H9 (cell line): ENCODE measurements around the gene AMPD2. TPM values are rescaled to one million over a fixed set of nuclear protein-coding genes. Genes with fewer than 3 reads are reported as not detected.

ENCODE experiments used
- DNase-seq: peaks from one replicate; pipeline ENCODE4 v3.0.0-alpha.2; 2017
- H2AFZ ChIP-seq: one replicate; pipeline ENCODE4 v1.6.1; 2013; ENCODE audit warnings: mild to moderate bottlenecking, low read length, control low read depth, moderate library complexity
- H2AK5ac ChIP-seq: 2 replicates; pipeline ENCODE4 v1.6.1; 2013; ENCODE audit warnings: low read length, control low read depth, mixed read lengths; ENCODE audit not compliant: insufficient read length
- H2BK120ac ChIP-seq: one replicate; pipeline ENCODE4 v1.6.1; 2013; ENCODE audit warnings: low read depth, mild to moderate bottlenecking, low read length, control low read depth, inconsistent platforms; ENCODE audit not compliant: poor library complexity, severe bottlenecking
- H2BK12ac ChIP-seq: 2 replicates; pipeline ENCODE4 v1.6.1; 2013; ENCODE audit warnings: low read length, control low read depth, mixed read lengths, low read depth; ENCODE audit not compliant: insufficient read length
- H2BK15ac ChIP-seq: 2 replicates; pipeline ENCODE4 v1.6.1; 2013; ENCODE audit warnings: low read depth, low read length, control low read depth
- H2BK20ac ChIP-seq: one replicate; pipeline ENCODE4 v1.6.1; 2013; ENCODE audit warnings: low read depth, mild to moderate bottlenecking, low read length, control low read depth, inconsistent platforms; ENCODE audit not compliant: poor library complexity, severe bottlenecking
- H2BK5ac ChIP-seq: 2 replicates; pipeline ENCODE4 v1.6.1; 2013; ENCODE audit warnings: low read length, control low read depth, mixed read lengths; ENCODE audit not compliant: insufficient read length
- H3K14ac ChIP-seq: 2 replicates; pipeline ENCODE4 v1.6.1; 2013; ENCODE audit warnings: low read length, control low read depth; ENCODE audit not compliant: insufficient read depth
- H3K18ac ChIP-seq: 2 replicates; pipeline ENCODE4 v1.6.1; 2013; ENCODE audit warnings: low read depth, mild to moderate bottlenecking, mixed read lengths, low read length, control low read depth; ENCODE audit not compliant: insufficient read length
- H3K23ac ChIP-seq: 2 replicates; pipeline ENCODE4 v1.6.1; 2013; ENCODE audit warnings: low read length, control low read depth, mixed read lengths, low read depth; ENCODE audit not compliant: insufficient read length
- H3K23me2 ChIP-seq: 2 replicates; pipeline ENCODE4 v1.6.1; 2013; ENCODE audit warnings: low read depth, mild to moderate bottlenecking, mixed read lengths, low read length, control low read depth; ENCODE audit not compliant: insufficient read length, poor library complexity, severe bottlenecking
- H3K27ac ChIP-seq: 2 replicates; pipeline ENCODE4 v1.5.1; 2013; ENCODE audit warnings: low read length, control low read depth, mixed read lengths, low read depth; ENCODE audit not compliant: insufficient read length
- H3K27me3 ChIP-seq: 2 replicates; pipeline ENCODE4 v1.6.1; 2013; ENCODE audit warnings: low read length, control low read depth, inconsistent platforms; ENCODE audit not compliant: insufficient read depth
- H3K4ac ChIP-seq: 2 replicates; pipeline ENCODE4 v1.6.1; 2013; ENCODE audit warnings: low read depth, mild to moderate bottlenecking, control low read depth, inconsistent platforms, low read length, moderate library complexity
- H3K4me1 ChIP-seq: 2 replicates; pipeline ENCODE4 v1.6.1; 2013; ENCODE audit warnings: low read length, control low read depth, inconsistent platforms; ENCODE audit not compliant: insufficient read depth
- H3K4me2 ChIP-seq: 2 replicates; pipeline ENCODE4 v1.6.1; 2013; ENCODE audit warnings: low read length, control low read depth, mixed read lengths; ENCODE audit not compliant: insufficient read length, insufficient read depth
- H3K56ac ChIP-seq: 2 replicates; pipeline ENCODE4 v1.6.1; 2013; ENCODE audit warnings: low read depth, mild to moderate bottlenecking, mixed read lengths, low read length, control low read depth; ENCODE audit not compliant: insufficient read length
- H3K79me1 ChIP-seq: 2 replicates; pipeline ENCODE4 v1.6.1; 2013; ENCODE audit warnings: low read depth, mild to moderate bottlenecking, moderate library complexity, low read length, control low read depth, inconsistent platforms; ENCODE audit not compliant: insufficient read depth, poor library complexity, severe bottlenecking
- H3K79me2 ChIP-seq: 2 replicates; pipeline ENCODE4 v1.6.1; 2013; ENCODE audit warnings: low read length, control low read depth, inconsistent platforms; ENCODE audit not compliant: insufficient read depth
- H3K9ac ChIP-seq: 2 replicates; pipeline ENCODE4 v1.6.1; 2013; ENCODE audit warnings: low read length, control low read depth, mixed read lengths; ENCODE audit not compliant: insufficient read length; ENCODE audit errors: extremely low read depth
- H3K9me3 ChIP-seq: one replicate; pipeline ENCODE4 v1.6.1; 2013; ENCODE audit warnings: low read depth, low read length, inconsistent platforms; ENCODE audit not compliant: control insufficient read depth
- H3T11ph ChIP-seq: one replicate; pipeline ENCODE4 v1.6.1; 2013; ENCODE audit warnings: mild to moderate bottlenecking, low read length, control low read depth, inconsistent platforms
- H4K20me1 ChIP-seq: one replicate; pipeline ENCODE4 v1.6.1; 2013; ENCODE audit not compliant: control insufficient read depth, insufficient read length, insufficient read depth
- H4K5ac ChIP-seq: 2 replicates; pipeline ENCODE4 v1.6.1; 2013; ENCODE audit warnings: low read depth, mild to moderate bottlenecking, mixed read lengths, low read length, control low read depth; ENCODE audit not compliant: insufficient read length
- H4K8ac ChIP-seq: replicated peaks from 2 replicates; pipeline ENCODE4 v1.6.1; 2013; ENCODE audit warnings: low read length, control low read depth, mixed read lengths, low read depth; ENCODE audit not compliant: insufficient read length
- H4K91ac ChIP-seq: 2 replicates; pipeline ENCODE4 v1.6.1; 2013; ENCODE audit warnings: low read depth, mild to moderate bottlenecking, moderate library complexity, mixed read lengths, low read length, control low read depth; ENCODE audit not compliant: insufficient read length
- H3K27ac Mint-ChIP-seq, 3 experiments: 2 replicates in 2 of 3; 3 replicates in 1 of 3; pipeline ENCODE4 v1.8.0; 2020 to 2021; ENCODE audit warnings: mixed read lengths in 3 of 3, mild to moderate bottlenecking in 1 of 3, moderate library complexity in 1 of 3
- H3K27me3 Mint-ChIP-seq: 2 replicates; pipeline ENCODE4 v1.8.0; 2021; ENCODE audit warnings: low read depth, mild to moderate bottlenecking, moderate library complexity, mixed read lengths
- H3K36me3 Mint-ChIP-seq, 3 experiments: 2 replicates in 2 of 3; 3 replicates in 1 of 3; pipeline ENCODE4 v1.8.0; 2020 to 2021; ENCODE audit warnings: low read depth in 3 of 3, mixed read lengths in 3 of 3; ENCODE audit not compliant: insufficient read depth in 1 of 3
- H3K4me1 Mint-ChIP-seq, 2 experiments: 2 replicates each; pipeline ENCODE4 v1.8.0; 2020; ENCODE audit warnings: mixed read lengths in 2 of 2
- H3K4me3 Mint-ChIP-seq, 2 experiments: 2 replicates in 1 of 2; 3 replicates in 1 of 2; pipeline ENCODE4 v1.8.0; 2020 to 2021; ENCODE audit warnings: mild to moderate bottlenecking in 2 of 2, mixed read lengths in 2 of 2, moderate library complexity in 1 of 2
- H3K9me3 Mint-ChIP-seq, 2 experiments: 2 replicates in 1 of 2; 3 replicates in 1 of 2; pipeline ENCODE4 v1.8.0; 2020; ENCODE audit warnings: mild to moderate bottlenecking in 2 of 2, mixed read lengths in 2 of 2, moderate library complexity in 1 of 2
- WGBS: extraction: QIAGEN DNeasy Blood & Tissue Kit; methylation state at CpG from one replicate; pipeline ENCODE4 v1.1.7; 2013; ENCODE audit warnings: missing lambda C conversion rate, low lambda C conversion rate, mixed read lengths; ENCODE audit not compliant: insufficient read length; ENCODE audit errors: extremely low coverage; 5-methylcytosine and 5-hydroxymethylcytosine counted together
- total RNA-seq: library from RNA; stranded (reverse); gene quantifications from 2 replicates; pipeline ENCODE4 v1.2.1, GENCODE V29; 2021
- TF ChIP-seq, protein P1 (sequence below): fragments of 200-600 bp; sonication (generic); conservative IDR thresholded peaks from 3 replicates; pipeline ENCODE4 v1.8.0; 2021; ENCODE audit warnings: antibody characterized with exemption, mild to moderate bottlenecking

Gene AMPD2
- total RNA-seq, 1 experiment from 2014 or later = 65.1 TPM

DNA sequence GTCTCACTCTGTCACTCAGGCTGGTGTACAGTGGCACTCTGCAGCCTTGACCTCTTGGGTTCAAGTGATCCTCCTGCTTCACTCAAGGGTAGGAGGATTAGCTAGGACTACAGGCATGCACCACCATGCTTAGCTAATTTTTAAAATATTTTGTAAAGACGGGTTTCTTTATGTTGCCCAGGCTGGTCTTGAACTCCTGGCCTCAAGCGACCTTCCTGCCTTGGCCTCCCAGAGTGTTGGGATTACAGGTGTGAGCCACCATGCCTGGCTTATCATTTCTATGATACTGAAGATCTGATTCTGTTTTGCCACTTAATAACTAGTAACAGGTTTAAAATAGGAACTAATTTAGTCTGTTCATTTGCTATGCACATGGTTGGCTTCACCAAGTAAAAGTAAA is 37.6 kb upstream of the AMPD2 start:
- no peaks in the 10 kb centered on the region for H4K20me1 ChIP-seq
- no peak overlapping the region for H2BK120ac ChIP-seq
- H3K4me1 Mint-ChIP-seq = no peaks in the 10 kb centered on the region
- WGBS = no CpG with 5 or more reads among the region's 2 CpGs
- H3K4me1 ChIP-seq = no peaks in the 10 kb centered on the region
- H3K4me3 Mint-ChIP-seq = no peak overlapping the region
- no peak overlapping the region for H2BK5ac ChIP-seq
- no peak overlapping the region for H3T11ph ChIP-seq
- H3K36me3 Mint-ChIP-seq = peaks cover 18 to 58% (median 53%) of the 10 kb centered on the region in 3 experiments; a peak in 6 of 7 replicates
- H3K9me3 Mint-ChIP-seq = no peaks in the 10 kb centered on the region
- H4K5ac ChIP-seq = no peak overlapping the region
- no peak overlapping the region for H3K4ac ChIP-seq
- H3K9me3 ChIP-seq = no peaks in the 10 kb centered on the region
- TF ChIP-seq, protein P1, sequence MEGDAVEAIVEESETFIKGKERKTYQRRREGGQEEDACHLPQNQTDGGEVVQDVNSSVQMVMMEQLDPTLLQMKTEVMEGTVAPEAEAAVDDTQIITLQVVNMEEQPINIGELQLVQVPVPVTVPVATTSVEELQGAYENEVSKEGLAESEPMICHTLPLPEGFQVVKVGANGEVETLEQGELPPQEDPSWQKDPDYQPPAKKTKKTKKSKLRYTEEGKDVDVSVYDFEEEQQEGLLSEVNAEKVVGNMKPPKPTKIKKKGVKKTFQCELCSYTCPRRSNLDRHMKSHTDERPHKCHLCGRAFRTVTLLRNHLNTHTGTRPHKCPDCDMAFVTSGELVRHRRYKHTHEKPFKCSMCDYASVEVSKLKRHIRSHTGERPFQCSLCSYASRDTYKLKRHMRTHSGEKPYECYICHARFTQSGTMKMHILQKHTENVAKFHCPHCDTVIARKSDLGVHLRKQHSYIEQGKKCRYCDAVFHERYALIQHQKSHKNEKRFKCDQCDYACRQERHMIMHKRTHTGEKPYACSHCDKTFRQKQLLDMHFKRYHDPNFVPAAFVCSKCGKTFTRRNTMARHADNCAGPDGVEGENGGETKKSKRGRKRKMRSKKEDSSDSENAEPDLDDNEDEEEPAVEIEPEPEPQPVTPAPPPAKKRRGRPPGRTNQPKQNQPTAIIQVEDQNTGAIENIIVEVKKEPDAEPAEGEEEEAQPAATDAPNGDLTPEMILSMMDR = no peak
- H3K79me2 ChIP-seq = no peaks in the 10 kb centered on the region
- no peaks in the 10 kb centered on the region for H3K27me3 ChIP-seq
- H4K8ac ChIP-seq = no peak overlapping the region
- no peaks in the 10 kb centered on the region for H3K79me1 ChIP-seq
- H3K14ac ChIP-seq = no peak overlapping the region
- DNase-seq = no peak
- no peak overlapping the region for H2AK5ac ChIP-seq
- no peak overlapping the region for H4K91ac ChIP-seq
- no peak overlapping the region for H3K56ac ChIP-seq
- no peaks in the 10 kb centered on the region for H3K23me2 ChIP-seq
- H2BK20ac ChIP-seq = no peak overlapping the region
- H3K9ac ChIP-seq = no peak overlapping the region
- H3K4me2 ChIP-seq = no peak overlapping the region
- no peaks in the 10 kb centered on the region for H3K27me3 Mint-ChIP-seq
- H2BK12ac ChIP-seq = no peak overlapping the region
- H2BK15ac ChIP-seq = no peak overlapping the region
- no peak overlapping the region for H2AFZ ChIP-seq
- H3K23ac ChIP-seq = no peak overlapping the region
- H3K27ac Mint-ChIP-seq = no peak overlapping the region
- H3K18ac ChIP-seq = no peak overlapping the region
- no peak overlapping the region for H3K27ac ChIP-seq
